GM12892 (cell line): ENCODE measurements around the gene KLHL1.

Experiments used
- POLR2A ChIP-seq: IDR thresholded peaks from 2 replicates; pipeline ENCODE4 v1.6.1; 2011; ENCODE audit warnings: low read depth, low read length, control low read depth
- TAF1 ChIP-seq: IDR thresholded peaks from 2 replicates; pipeline ENCODE4 v1.6.1; 2011; ENCODE audit warnings: low read depth, mild to moderate bottlenecking, control low read depth, low read length, borderline replicate concordance

DNA sequence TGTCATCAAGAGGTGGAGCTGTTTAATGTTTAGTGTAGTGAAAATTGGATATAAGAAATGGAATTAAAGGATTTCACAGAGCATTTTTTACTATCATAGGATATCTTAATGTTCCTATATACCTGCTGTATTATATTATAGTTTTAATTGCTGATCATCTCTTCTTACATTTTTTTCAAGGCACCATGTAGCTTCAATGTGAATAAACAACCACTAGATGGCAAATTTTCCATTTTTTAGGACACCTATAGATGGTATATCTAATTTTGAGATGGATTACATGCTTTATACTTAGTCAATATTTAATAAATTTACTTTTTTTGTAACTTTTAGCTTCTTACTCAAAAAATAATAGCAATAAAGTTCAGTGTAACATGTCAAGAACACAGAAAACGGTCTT is 9.6 kb downstream of the KLHL1 start:
- TF ChIP-seq POLR2A, result no peak
- no peak for TF ChIP-seq TAF1
